Inferior parietal cortex (tissue), 1 donor: Measurements from ENCODE around the gene RPTOR.
"Not testable (repeated sequence)": the region's sequence is repeated elsewhere in the genome, so short reads cannot be mapped to it uniquely, and the experiment has no call there.

Experiments
- DNase-seq: peaks from one replicate; pipeline ENCODE4 v3.0.0-alpha.2; 2016; ENCODE audit errors: extremely low spot score

Gene RPTOR

DNA sequence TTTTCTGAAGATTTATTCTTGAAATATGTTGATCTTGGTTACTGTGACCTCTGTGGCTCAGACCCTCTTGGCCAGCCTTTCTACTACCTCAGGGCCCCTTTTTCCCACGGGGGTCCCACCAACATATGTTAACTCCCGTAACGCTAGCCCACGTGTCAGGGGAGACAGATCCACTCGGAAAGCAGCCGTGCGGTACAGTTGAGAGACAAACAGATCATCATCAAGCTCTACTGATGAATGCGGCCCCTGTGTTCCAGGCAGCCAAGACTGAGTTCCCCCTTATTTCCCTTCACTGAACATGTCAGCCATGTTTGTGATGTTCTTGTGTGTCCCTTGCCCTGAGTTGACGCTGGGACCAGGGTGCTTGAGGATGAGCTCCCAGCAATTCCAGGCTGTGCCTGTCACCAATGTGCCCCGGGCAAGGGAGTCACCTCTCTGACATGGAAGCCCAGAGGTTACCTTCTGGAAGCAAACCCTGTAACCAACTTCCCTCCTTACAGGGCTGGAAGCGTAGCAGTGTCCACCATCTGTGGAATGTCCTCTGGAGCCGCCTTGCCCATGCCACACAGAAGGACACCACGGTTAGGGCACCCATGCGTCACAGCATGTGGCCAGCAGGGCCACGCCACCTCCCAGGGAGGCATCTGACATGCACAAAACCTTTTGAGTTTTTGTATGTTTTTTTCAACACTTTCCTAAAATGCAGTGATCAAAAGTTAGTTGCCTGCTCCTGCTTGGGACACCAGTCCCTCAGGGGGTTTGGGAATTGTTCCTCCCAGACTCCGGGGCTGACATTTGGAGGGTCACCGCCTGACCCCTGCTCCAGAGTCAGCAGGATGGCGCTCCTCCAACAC lies 253.3 kb downstream of the RPTOR start:
- DNase-seq, result no peak

DNA sequence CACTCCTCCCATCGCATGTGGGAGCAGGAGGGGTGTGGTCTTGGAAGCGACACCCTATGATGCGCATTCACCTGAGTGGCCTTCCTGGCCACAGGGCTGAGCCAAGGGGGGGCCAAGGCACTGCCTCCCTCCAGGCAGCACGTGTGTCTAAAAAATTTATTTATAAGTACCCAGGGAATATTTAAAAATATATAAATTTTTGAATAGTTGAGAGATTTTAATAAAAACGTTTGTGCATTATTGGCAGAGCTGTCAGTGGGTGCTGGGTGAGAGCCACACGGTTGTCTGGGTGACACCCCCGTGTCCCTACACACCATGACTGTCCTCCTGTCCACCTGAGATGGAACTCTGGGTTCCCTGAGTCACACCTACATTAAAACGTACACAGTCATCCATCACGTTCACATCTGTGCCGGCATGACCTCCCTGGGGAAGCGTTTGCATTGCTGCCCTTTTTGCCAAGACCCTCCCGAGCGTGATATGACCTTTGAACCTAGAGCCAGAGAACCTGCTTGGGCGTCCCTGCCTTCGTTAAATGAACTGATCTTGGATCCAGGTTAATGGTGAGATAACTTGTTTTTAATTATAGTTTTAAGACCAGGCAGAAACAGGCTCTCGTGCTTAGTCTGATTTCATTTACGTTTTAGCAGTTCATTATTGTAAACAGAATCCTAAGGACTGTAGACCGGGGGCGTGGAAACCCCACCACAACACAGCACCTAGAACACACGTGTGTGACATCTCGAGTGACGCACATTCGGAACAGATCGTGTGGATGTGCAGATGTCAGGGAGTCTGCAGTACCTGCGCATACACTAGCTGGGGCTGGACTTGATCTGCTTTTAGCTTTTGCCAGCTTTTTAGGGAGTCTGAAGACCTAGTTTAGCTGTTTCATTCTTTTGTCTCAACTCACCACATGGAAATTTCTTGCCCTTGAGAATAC lies 254.2 kb downstream of the RPTOR start:
- no peak for DNase-seq

- no peak for DNase-seq
Observed at GRCh38 chr17:80799538-80800480, 255.2 kb downstream of the RPTOR start.

DNA sequence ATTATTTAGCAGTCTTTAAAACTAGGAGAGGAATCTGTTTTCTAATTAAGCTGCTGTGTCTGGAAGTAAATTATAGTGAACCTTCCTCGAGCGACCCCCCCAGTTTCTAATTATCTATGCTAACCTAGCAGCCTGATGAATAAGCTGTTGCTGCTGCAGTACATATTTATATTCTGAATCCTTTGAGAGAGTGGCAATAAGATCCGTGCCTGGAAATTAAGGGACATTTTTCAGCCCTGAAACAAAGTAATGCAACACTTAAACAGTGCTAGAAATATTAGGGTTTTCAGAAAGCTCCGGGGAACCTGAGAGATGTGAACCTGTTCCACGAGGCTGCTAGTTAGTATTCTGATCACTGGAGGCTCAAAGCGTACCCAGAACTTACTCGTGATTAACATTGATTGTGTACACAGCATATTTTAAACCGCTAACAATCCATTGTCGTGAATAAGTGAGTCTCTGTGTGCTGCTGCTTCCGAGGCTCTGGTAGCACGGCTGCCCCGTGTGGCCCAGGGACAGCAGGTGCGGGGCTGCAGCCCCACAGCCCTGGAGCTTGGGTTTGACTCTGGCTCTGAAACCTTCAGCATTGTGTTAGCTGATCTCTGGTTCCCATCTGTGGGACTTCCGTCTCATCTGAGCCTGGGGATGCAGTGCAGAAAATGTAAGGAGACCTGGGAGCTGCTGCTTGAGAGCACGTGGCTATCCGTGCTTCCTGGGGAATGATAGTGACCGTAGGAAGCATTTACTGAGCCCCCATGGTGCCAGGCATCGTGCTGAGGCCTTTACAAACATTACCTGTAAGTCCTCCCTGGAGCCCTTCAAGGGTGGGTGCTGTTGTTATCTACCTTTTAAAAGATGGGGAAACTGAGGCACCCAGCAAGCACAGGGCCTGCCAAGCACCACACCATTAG lies 256.1 kb downstream of the RPTOR start:
- no peak for DNase-seq

DNA sequence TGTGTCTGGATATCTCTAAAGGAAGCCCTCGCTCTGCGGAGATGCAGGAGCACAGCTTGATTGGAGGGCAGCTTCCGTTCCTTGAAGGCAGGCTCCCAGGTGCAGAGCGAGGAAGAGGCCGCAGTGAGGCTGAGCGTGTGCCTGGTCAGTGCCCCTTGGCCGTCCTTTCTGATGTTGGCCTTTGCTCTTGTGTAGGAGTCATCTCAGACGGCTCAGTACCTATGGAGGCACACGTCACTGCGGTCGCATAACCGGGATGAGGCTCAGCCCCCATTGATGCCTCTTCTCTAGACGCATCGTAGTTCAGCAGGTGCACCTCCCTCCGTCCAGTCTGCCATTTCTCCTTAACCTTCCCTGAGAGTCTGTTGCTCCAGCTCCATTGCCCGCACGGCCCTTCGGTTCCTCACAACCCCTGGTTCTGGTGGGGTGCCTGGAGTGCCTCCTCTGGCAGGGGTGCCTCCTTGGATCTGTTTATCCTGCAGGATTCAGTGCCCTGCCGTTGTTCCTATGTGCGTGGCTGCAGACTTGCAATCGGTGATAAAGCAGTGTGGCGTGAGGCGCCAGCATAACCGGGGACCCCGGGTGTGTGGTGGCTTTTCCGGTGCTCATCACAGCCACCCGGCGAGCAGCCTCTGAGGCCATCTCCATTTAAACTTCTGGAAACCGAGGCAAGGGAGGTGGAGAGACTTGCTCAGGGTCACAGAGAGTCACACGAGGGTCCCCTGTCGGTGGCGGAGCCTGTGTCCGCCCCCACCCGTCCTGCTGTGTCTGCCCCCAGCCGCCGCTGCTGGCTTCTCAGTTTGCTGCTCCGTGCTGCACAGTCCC lies 258.2 kb downstream of the RPTOR start:
- DNase-seq, result no peak

GRCh38 chr17:80803451-80804428 lies 259.1 kb downstream of the RPTOR start:
- no peak for DNase-seq

DNA sequence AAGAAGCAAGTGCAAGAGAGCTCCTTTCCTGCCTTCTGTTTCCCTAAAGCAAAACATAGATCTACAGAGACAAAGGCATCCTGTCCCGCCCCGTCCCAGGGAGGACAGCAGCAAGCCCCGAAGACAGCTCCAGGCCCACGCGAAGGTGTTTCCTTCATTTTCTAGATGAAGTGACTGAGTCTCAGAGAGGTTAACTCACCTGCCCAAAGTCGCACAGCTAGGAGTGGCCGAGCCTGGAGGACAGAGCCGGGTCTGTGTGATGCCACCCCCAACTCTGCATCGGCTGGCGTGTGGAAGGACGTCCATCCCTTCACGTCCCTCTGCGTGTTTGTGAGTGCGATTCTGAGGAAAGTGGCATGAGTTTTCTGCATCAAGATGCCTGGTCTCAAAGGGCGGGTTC lies 259.8 kb downstream of the RPTOR start:
- DNase-seq, result no peak

- no peak for DNase-seq
Observed at GRCh38 chr17:80805032-80805751, 260.6 kb downstream of the RPTOR start.

- DNase-seq, result no peak
Observed at GRCh38 chr17:80807014-80807413, 262.4 kb downstream of the RPTOR start.

DNA sequence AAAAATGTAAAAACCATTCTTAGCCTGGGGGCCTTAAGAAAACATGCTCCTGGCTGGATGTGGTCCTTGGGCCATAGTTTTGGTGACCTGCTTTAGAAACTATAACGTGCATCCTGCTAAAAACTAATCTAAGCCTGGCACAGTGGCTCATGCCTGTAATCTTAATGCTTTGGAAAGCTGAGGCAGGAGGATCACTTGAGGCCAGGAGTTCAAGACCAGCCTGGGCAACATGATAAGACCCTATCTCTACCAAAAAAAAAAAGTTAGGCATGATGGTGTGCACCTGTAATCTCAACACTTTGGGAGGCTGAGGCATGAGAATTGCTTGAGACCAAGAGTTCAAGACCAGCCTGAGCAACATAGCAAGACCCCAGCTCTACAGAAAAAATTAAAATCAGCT lies 263.2 kb downstream of the RPTOR start:
- no peak for DNase-seq

DNA sequence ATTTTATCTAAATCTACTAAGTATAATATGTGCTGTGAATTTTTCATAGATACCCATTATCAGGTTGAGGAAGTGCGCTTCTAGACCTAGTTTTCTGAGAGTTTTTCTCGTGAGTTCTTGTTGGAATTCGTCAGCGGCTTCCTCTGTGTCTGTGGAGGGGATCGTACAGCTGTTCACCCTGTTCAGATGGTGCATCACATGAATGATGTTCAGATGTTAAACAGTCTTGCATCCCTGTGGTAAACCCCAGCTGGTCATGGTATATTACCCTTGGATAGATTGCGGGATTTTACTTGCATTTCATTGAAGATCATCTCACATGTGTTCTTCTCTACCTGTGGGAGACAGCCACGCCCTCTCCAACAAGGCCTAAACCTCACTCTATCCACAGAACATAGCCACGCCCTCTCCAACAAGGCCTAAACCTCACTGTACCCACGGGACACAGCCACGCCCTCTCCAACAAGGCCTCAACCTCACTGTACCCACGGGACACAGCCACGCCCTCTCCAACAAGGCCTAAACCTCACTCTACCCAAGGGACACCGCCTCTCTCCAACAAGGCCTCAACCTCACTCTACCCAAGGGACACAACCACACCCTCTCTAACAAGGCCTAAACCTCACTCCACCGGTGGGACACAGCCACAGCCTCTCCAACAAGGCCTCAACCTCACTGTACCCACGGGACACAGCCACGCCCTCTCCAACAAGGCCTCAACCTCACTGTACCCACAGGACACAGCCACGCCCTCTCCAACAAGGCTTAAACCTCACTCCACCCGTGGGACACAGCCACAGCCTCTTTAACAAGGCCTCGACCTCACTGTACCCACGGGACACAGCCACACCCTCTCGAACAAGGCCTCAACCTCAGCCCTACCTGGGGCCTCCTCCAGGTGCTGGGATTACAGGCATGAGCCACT lies 266.8 kb downstream of the RPTOR start:
- DNase-seq, result no peak

DNA sequence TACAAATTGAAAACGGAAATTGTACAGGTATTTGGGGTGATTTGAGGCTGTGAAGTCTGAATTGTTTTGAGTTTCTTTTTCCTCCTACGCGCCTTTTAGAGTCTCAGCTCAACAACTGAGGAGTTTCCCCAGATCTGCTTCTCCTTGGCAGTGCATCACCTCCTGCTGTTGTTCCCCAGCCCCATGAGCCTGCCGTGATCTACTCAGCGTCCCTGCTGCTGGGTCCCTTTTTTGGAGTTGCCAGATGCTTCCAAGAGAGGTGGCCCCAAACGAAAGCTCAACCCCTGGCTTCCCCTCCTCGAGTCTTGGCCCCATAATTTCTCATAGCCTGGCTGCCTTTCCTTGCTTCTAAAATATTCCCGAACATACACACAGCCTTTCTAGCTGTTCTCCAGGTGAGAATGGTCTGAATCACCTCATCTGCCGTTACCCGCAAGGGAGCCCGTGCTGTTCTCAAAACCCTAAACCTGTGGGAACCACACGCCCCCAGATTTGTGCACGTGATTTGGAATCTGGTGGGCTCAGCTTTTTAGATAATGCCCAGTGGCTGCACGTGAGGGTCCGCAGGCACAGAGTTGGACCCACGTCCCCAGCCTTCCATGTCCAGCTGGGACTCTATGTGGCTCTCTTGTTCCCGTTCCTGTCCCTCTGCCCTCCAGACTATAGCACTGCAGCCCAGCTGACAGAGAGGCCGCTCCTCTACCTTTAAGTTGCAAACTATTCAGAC lies 267.9 kb downstream of the RPTOR start:
- no peak for DNase-seq

GRCh38 chr17:80813318-80813717 lies 268.7 kb downstream of the RPTOR start:
- DNase-seq, result no peak

DNA sequence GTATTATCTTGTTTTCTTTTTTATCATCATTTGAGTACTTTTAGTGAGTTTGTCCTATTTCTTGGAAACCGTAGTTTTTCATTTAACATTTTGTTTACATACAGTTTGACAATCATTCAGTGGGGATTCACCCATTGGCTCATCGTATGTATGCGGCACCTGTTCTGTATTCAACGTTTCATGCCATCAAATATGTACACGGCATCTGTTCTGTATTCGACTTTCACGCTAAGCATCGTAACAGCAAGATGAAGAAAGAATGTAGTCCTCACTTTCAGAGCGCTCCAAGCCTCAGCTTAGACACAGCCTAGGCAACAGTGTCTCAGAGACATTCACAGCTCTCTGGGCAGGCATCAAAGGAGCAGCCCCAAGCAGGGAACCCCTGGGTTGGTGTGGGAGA lies 269.9 kb downstream of the RPTOR start:
- DNase-seq, result no peak

DNA sequence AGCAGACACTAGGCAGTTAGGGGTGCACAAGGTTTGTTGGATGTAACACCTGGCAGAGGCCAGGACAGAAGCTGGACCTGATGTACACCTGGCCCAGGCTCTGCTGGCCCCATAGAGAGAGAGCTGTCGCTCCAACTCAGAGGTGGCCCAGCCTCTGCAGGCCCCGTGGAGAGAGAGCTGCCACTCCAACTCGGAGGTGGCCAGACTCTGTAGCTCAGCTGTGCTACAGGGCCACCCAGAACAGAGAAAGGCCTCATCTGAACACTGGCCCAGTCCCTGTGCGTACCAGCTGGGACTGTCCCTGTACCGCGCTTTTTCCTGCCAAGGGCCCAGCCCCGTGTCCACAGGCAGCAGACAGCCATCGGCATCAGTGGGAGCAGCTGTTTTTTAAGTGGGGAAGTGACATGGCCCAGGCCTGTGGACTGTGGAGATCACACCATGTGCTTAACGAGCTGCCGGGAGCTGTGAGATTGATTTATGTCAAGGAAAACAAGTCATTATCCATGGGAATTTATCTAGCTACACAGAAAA lies 270.6 kb downstream of the RPTOR start:
- no peak for DNase-seq

GRCh38 chr17:80815718-80816117 lies 271.1 kb downstream of the RPTOR start:
- DNase-seq, result not testable (repeated sequence)
